GM19397 (cell line): ENCODE results near the gene CHMP2A.
"Not testable (repeated sequence)": the region's sequence is repeated elsewhere in the genome, so short reads cannot be mapped to it uniquely, and the experiment has no call there.

ENCODE experiments used
- ATAC-seq: cut with Tn5 transposase; IDR thresholded peaks from one replicate; pipeline ENCODE4 v1.9.1; 2021; ENCODE audit warnings: mild to moderate bottlenecking, moderate library complexity; ENCODE audit not compliant: unreplicated experiment

Gene CHMP2A

DNA sequence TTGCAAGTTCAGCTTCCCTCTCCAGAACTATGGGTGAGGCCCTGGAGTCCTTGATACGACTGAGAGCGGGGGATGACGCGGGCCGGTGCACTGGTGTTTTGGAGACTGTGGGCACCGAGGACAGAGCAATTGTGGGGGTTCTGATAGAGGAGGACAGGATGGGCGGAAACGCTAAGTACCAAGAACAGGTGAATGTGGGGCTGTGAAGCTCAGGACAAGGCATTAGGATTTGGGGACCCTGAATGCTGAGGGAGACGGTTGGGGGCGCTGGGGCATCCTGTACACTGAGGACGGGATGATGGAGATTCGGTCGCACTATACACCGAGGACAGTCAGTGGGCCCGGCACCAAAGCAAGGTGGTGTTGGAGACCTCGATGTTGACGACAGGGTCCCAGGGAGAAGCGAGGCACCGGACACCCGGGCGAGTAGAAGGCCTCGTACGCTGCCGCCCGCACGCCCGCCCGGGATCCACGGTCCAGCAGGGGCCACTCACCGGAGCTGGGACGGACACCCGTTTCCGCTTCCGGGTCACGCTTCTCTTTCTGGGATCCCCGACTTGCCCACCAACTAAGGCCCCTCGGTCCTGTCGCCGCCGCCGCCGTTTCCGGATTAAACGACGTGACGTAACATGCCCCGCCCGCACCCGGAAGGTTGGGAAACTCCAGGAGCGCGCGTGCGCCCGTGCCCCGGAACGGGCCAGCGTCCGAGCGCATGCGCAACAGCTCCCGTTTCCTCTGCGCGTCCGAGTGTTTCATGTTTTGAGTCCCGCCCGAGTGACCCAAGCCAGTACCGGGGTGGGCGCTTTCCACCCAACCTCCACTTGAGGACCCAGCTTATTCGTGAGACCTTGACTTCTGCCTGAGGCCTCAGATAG lies at the start of gene CHMP2A:
CHMP2A (minus strand) TSS at position 612 of the 875 bp plus-strand sequence. CDS start 893 bp downstream, outside the sequence.
- ATAC-seq, result peak; percentile 25

DNA sequence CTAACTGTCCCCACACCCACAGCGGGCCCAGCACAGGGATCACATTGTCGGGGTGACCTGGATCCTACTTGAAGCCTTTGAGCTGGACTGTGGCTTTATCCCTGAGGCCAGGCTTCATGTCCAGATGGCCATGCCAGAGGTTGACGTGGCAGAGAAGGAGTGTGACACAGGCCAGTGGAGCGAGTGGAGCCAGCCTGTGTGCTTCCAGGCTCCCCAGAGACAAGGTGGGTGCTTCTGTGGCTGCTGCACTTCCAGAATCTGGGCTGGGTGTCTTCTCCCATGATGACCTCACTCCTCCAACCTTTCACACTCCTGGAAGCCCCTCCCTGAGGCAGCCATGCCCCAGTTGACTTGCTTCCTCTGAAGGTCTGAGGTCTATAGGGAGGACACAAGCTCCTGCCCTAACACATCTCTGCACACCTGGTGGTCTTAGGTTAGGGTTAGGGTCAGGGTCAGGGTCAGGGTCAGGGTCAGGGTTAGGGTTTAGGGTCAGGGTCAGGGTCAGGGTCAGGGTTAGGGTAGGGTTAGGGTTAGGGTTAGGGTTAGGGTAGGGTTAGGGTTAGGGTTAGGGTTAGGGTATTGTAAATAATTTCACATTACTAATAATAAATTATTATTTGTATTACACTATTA lies 31.3 kb upstream of the CHMP2A start:
- no peak for ATAC-seq

DNA sequence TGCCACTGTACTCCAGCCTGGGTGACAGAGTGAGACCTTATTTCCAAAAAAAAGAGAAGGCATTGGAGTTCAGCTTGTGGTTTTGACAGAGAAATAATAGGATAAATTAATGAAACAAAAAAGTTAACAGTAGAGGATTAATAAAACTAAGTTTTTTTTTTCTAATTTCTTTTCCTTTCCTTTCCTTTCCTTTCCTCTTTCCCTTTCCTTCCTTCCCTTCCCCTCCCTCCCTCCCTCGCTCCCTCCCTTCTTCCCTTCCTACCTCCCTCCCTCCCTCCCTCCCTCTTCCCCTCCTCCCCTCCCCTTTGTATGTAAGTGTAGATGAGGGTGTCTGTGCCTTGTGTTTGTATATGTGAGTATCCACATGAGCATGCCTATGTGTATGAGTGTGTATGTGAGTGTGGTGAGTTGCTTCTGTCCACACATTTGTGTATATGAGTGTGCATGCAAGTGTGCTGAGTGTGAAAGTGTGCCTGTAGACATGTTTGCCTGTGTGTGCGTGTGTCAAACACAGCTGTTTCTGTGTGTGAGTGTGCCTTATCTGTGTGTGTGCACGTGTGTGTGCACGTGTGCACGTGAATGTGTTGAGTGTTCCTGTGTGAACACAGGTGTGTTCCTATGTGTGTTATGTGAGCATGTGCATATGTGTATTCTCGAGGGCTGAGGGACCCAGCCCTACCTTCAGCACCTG lies 30.7 kb upstream of the CHMP2A start:
- ATAC-seq, result no peak

DNA sequence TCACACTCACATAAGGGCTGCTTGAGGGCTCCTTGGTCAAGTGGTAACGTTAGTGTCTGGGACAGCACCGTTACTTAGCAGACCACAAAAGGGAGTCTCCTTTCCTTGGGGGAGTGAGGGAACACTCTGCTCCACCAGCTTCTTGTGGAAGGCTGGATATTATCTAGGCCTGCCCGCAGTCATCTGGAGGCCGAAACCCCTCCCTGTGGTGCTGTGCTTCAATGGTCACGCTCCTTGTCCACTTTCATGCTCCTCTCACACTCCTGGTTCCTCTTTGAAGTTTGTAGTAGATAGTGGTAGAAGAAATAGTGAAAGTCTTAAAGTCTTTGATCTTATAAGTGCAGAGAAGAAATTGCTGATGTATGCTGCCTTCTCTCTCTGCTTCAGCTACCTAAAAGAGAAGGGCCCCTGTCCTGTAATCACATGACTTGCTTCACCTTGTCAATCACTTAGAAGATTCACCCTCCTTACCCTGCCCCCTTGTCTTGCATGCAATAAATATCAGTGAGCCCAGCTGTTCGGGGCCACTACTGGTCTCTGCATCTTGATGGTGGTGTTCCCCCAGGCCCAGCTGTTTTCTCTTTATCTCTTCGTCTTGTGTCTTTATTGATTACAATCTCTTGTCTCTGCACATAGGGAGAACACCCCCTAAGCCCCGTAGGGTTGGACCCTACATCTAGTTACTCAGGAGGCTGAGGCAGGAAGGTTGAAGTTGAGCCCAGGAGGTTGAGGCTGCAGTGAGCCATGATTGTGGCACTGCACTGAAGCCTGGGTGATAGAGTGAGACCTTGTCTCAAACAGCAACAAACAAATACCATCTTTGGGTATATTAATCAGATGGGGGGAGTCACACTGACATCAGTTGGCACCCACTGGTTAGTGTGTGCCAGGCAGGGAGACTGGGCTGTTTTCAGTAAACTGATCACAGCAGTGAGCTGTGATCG lies 29.9 kb upstream of the CHMP2A start:
- ATAC-seq, result no peak

DNA sequence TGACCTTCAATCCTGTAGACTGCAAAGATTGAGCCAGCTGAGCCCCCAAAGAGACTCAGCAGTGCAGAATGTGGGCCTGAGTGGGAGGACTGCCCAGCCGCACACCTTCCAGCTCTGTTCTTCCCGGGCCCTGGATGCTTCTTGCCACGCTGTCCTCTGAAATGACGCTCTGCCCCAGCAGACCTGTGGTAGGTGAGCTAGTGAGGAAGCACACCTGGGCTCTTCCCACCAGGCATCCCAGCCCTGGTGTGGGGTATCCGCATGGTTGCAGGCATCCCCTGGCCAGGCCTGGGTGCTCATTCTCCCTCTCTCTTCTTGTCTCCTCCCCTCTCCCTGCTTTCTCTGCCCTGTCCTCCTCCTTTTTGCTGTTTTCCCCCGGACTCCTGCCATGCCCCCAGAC lies 28.1 kb upstream of the CHMP2A start:
- ATAC-seq, result no peak

DNA sequence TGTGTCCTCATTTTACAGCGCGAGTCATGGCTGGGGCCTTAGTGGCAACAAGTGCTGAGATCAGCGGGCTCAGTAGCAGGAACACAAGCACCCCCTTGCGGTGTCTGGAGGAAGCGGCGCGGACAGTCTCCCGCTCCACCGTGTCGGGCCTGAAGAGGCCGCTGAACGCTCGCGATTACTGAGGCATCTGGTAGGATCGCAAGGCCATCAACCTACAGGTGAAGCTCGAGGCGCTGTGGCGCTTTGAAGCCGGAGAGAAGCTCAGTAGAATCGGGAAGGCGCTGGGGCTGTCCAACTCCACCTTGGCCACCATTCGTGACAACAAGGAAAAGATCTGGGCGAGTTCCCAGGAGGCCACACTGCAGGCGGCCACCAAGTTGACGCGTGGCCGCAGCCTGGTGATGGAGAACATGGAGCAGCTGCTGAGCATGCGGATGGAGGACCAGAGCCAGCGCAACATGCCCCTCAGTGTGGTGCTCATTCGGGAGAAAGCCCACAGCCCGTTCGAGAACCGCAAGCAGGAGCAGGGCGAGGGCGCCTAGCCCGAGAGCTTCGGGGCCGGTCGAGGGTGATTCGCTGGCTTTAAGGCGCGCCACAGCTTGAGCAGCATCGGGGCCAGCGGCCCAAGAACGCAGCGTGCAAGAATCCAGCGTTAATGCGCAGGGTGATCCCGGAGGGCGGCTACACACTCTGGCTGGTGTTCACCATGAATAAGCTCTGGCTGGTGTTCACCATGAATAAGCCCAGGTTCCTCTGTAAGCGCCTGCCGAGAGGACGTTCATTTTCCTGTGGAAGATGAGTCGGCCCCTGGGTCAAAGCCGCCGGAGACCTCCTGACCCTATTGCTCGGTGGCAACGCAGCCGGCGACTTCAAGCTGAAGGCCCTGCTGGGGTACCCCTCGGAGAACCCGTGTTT lies 26.6 kb upstream of the CHMP2A start:
- peak; percentile 85 for ATAC-seq

DNA sequence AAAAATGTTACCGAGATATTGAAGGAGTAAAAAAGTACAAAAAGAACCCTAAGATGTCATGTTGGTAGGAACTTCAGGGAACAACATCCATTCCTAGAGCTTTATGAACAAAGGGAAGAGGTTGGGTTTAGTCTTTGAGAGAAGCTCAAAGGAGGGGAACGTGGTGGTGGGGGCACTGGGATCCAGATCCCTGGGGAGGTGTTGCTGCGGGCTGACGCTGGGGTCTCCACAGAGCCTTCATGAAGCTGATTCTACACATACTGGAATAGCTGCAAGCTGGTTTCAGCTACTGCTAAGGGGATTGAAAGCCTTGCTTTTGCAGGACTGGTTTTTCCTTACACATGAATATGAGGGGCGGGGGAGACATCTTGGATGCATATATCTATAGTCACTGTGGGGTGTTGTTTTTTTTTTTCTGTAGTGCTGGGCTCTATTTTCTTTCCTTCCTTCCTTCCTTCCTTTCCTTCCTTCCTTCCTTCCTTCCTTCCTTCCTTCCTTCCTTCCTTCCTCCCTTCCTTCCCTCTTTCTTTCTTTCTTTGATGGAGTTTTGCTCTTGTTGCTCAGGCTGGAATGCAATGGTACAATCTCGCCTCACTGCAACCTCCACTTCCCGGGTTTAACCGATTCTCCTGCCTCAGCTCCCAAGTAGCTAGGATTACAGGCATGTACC lies 24.7 kb upstream of the CHMP2A start:
- ATAC-seq, result no peak

DNA sequence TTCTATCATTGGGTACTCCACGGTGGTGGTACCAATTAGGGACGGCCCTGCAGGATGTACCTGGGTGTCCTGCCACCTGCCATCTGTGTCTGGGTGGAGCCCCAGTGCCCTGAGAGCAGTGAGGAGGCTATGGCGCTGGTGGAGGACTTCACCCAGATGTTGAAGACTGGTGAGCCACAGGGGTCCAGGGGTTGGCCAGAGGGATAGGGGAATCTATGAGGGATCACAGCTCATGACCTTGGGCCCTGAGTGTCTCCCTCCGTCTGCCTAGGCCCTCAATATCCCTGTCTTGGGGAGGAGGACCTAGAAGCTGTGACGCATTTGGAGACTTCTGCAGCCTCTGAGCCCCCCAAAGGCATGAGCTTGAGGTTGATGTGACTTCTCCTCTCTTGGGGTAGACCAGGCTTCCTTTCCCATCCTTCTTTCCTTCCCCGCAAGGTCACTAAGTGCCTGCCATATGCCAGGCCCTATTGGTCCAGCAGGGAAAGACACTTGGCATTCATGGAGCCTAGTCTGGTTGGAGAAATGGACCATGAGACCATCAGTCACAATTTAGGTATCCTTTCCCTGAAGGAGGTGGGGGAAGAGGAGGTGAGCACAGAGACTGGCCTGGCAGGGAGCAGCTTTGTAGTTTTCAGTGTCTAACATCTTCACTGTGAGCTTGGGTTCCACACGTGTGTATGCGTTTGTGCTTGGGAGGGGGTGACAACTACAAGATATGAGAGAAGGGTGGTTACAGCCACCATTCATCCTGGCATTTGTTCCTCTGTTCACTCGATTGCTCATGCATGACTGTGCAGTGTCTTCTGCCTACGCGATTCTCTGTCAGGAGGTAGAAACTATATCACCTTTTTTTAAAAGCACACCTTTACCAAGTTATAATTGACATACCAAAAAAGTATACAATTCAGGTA lies 23.4 kb upstream of the CHMP2A start:
- no peak for ATAC-seq

DNA sequence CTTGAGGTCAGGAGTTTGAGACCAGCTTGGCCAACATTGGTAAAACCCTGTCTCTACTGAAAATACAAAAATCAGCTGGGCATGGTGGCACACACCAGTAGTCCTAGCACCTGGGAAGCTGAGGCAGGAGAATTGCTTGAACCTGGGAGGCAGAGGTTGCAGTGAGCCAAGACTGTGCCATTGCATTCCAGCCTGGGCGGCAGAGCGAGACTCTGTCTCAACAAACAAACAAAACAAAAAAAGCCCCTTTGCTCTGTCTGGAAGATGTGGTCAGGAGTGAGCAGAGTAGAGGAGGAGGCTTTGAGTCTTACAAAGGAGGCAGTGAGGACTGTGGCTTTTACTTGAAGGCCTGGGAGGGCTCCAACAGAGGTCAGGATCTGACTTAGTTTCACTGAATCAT lies 22.7 kb upstream of the CHMP2A start:
- not testable (repeated sequence) for ATAC-seq

DNA sequence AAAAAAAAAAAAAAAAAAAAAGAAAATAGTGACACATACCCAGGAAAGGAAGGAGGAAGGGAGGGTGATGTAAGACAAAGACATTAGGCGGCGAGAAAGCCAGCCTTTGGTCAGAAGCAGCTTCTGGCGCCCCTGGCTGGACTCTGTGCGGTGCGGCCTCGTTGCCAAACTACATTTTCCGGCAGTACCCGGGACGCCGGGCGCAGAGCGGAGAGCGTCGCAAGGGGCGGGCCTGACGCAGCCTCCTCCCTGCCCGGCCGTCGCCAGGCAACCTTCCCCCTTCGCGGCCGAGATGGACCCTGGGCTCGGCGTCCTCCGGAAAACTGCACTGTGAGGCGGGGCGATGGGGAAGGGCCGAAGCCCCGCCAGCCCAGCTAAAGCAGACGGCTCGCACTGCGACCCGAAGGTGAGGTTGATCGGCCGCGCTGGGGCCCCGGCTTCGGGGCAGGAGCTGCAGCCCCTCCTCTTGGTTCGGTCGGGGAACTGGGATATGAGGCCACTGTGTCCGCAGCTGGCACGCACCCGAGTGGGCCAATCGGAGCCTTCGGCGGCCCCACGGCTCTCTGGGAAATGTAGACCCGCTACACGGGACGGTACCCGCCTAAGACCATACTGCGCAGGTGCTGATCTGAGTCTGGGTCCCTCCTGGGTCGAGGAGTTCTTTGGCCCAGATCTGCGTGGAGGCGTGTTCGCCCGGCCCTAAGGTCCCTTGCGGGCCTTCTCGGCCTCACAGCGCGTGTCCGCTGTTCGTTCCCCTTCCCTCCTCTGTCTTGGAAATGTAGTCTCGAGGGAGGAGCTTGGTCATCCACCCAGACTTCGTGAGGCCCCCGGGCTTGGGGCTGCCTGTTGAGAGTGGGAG lies 20.5 kb upstream of the CHMP2A start:
- ATAC-seq, result peak; percentile 43

DNA sequence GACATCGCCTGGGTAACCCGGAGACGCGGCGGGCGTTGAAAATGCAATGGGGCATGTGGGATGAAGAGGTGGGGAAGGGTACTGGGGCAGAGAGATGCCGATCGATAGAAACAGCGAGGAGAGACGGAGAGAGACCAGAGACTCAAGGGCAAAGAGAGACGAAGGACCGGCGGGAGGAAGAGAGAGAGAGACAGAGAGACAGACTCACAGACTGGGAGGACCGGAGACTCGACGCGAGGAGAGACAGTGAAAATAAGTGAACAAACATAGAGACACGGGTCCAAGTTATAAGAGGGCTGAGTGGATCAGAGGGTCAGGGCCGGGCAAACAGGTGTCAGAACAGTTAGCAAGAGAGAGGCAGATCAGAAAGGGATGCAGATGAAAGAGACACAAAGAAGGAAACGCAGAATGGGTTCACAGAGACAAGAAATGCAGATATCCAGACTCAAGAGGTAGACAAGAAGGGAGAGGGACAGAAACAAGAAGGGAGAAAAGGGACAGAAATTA lies 18.8 kb upstream of the CHMP2A start:
- ATAC-seq, result no peak

DNA sequence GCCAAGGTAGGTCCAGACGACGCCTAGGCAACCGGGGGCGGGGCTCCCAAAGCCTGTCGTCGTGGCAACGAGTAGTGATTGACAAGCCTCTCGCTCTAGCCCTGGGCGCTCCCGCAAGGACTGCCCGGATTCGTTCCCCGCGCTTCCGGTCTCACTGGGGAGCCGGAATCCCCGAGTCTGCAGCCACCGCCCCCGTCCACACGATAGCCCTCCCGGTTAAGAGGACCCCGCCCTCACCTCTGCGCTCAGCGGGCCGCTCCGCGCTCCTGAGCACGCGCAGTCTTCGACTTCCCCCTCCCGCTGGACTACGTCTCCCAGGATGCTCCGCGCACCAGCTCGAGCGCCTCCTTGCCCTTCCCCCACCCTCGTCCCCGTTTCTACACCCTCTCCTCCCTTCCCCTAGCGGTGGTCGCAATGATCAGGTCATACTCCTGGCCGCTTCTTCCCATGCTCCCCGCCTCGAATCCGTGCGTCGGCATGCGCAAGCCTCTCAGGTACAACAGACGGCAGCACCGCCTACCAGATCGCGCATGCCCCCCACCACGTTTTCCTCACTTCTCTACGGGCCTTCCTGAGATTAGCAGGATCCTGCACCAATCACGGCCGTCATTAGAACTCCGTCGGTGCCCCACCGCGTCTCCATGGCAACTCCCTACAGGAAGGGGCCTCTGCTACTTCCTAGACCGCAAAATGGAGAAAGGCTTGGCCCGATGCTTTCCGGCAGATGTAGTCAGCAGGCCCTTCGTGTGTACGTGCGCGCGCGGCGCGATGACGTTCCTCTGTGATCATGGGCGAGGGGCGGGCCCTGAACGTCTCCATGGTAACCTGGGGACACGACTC lies 18.1 kb upstream of the CHMP2A start, which contains the start of gene MZF1:
MZF1 (minus strand) TSS at position 518 of the 840 bp plus-strand sequence. CDS start 1,946 bp downstream, outside the sequence.
- peak; percentile 54 for ATAC-seq

DNA sequence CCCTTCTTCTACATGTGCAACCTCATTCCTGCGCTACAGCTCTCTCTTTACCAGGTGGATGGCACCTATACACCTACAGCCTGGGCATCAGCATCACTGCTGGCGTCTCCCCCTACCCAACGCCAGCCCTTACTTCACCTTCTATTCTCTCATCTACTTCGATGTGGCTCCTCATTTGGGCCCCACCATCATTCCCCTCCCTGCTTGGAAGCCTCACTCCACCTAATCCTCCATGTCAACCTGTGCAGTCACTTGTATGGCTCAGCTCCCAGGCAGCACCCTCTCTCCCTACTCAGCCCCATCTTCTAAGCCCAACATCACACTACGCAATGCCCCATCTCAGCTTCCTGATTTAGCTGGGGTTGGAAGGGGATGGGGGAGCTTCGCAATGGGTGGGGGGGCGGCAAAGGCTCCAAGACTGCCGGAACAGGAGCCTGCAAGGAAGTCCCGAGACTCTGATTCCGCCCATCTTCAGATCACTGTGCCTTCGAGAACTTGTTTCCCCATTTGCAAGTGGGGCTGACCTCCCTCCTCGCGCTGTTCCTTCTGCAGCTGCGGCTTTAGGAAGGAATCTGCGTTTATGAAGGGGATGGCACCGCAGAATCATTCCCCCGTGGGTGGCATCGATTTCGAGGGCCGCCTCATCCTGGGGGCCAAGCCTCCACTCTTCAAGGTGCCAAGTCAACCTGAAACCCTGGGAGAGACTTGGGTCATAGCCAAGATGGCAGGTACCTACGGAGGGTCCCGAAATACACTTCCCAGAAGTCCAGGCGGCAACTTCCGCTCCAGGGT lies 17.3 kb upstream of the CHMP2A start:
- ATAC-seq, result no peak

DNA sequence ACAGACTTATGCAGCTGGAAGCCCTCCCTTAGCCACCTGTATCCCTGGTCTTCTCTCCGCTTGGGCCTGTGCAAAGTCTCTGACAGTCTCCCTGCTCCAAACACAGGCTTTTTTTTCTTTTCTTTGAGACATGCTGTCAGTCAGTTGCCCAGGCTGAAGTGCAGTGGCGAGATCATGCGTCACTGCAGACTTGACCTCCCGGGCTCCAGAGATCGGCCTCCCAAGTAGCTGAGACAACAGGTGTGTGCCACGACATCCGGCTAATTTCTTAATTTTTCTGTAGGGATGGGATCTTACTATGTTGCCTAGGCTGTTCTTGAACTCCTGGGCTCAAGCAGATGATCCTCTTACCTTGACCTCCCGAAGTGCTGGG lies 16.7 kb upstream of the CHMP2A start:
- no peak for ATAC-seq
